Esophagus squamous epithelium (tissue), 5 donors: Measurements from ENCODE around the gene NRAP. TPM values are rescaled to one million over a fixed set of nuclear protein-coding genes. Genes with fewer than 3 reads are reported as not detected.

Source experiments
- DNase-seq: peaks from one replicate; lab custom pipeline; 2025; lab: John Stamatoyannopoulos, UW
- H3K27ac ChIP-seq, 4 donors: fragments of 200-600 bp; sonication (generic); one replicate each; pipeline ENCODE4 v1.5.1; 2016 to 2019; ENCODE audit warnings: mild to moderate bottlenecking in 1 of 4
- H3K27me3 ChIP-seq, 4 donors: fragments of 200-600 bp; sonication (generic); 1 replicate in 3 of 4; 2 replicates in 1 of 4; pipeline versions ENCODE4 v1.5.1 to v1.6.0; 2017 to 2021; ENCODE audit warnings: antibody characterized with exemption in 1 of 4
- H3K36me3 ChIP-seq, 3 donors: fragments of 200-600 bp; sonication (generic); one replicate each; pipeline ENCODE4 v1.5.1; 2016 to 2019
- H3K4me1 ChIP-seq, 3 donors: fragments of 200-600 bp; sonication (generic); one replicate each; pipeline ENCODE4 v1.5.1; 2017 to 2019
- H3K4me3 ChIP-seq, 4 donors: fragments of 200-600 bp; sonication (generic); 1 replicate in 3 of 4; 2 replicates in 1 of 4; pipeline ENCODE4 v1.5.1; 2016 to 2019; ENCODE audit warnings: mild to moderate bottlenecking in 2 of 4, moderate library complexity in 1 of 4
- H3K9me3 ChIP-seq, 3 donors: fragments of 200-600 bp; sonication (generic); one replicate each; pipeline ENCODE4 v1.5.1; 2016 to 2019
- POLR2A ChIP-seq, 4 donors: fragments of 450-650 bp; IDR thresholded peaks; one replicate each; pipeline ENCODE4 v1.6.1; 2017; ENCODE audit warnings: antibody characterized with exemption in 4 of 4, mild to moderate bottlenecking in 4 of 4, moderate library complexity in 3 of 4
- WGBS, 2 donors: methylation state at CpG; one replicate each; pipeline ENCODE4 v1.1.5; 2018; 5-methylcytosine and 5-hydroxymethylcytosine counted together
- intact Hi-C: fragments of 100-400 bp; cut with DNase I; formaldehyde crosslinking; loops from one replicate; pipeline ENCODE4 v1.15.0; 2022
- total RNA-seq, 4 donors: library from RNA; depleted of rRNA; stranded (reverse); fragments of >200 nt; gene quantifications; one replicate each; pipeline ENCODE4 v1.1.0, GENCODE V29; 2016
- TF ChIP-seq, protein P1 (sequence below), 6 experiments: fragments of 450-650 bp in 4 of 6; fragments of 200-600 bp in 2 of 6; sonication (generic) in 2 of 6; IDR thresholded peaks; one replicate each; pipeline ENCODE4 v1.5.1; 2016 to 2019; ENCODE audit warnings: antibody characterized with exemption in 6 of 6, mild to moderate bottlenecking in 4 of 6, moderate library complexity in 4 of 6
- donor health status: DM: yes; HTN: yes; CAD: no.

NRAP gene
- total RNA-seq, 4 donors from 2014 or later, result 0.08 TPM; not detected in 3

DNA sequence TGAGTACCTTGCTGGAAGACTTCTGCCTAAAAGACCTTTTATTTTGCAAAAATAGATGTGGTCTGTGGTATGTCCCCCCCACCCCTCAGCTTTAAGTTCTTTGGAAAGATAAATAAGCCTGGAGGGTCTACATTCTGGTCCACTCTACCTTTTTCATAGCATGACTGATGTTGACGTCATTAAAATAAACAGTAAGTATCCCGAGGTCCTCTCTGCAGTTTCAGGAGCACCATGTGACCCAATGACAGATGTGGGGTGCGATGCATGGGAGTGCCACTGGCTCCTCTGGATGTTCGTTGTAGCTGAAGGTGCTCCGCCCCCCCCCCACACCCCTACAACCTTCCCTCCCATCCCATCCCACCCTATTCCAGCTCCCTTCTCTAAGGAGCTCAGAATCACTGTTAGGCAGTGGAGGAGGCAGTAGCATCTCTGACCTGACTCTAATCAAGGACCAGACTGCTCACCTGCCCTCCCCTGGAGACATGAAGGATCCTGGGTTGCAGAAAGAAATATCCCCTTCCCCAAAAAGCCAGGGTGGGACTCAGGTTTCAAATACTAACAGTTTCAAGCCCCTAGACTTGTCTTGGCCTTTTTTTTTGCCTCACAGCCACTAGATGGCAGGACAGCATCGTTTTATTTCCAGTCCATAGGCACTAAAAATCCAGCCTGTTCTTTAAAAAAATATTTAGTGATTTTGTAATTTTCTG is 40.9 kb upstream of the NRAP start:
- peaks cover 0 to 43% (median 0%) of the 10 kb centered on the region in 3 donors for H3K4me1 ChIP-seq
- peaks cover 0 to 30% (median 0%) of the 10 kb centered on the region in 3 donors for H3K36me3 ChIP-seq
- intact Hi-C loops, result loop anchor here (10.0 kb wide), 1 partner anchor 410 kb away; no protein-coding TSS in a partner anchor
- no peaks in the 10 kb centered on the region for H3K27me3 ChIP-seq
- TF ChIP-seq, protein P1, sequence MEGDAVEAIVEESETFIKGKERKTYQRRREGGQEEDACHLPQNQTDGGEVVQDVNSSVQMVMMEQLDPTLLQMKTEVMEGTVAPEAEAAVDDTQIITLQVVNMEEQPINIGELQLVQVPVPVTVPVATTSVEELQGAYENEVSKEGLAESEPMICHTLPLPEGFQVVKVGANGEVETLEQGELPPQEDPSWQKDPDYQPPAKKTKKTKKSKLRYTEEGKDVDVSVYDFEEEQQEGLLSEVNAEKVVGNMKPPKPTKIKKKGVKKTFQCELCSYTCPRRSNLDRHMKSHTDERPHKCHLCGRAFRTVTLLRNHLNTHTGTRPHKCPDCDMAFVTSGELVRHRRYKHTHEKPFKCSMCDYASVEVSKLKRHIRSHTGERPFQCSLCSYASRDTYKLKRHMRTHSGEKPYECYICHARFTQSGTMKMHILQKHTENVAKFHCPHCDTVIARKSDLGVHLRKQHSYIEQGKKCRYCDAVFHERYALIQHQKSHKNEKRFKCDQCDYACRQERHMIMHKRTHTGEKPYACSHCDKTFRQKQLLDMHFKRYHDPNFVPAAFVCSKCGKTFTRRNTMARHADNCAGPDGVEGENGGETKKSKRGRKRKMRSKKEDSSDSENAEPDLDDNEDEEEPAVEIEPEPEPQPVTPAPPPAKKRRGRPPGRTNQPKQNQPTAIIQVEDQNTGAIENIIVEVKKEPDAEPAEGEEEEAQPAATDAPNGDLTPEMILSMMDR (IDR thresholded peaks at IDR 0.05), result peak in 5 of 6 experiments; percentile 42 to 66 (median 57)
- no peak for TF ChIP-seq POLR2A (IDR thresholded peaks at IDR 0.05)
- 36 to 45% methylated on average over 3 to 5 of the region's 6 CpGs for WGBS, 2 donors
- no peak for DNase-seq
- no peak overlapping the region for H3K27ac ChIP-seq
- H3K4me3 ChIP-seq, result no peak overlapping the region
- no peaks in the 10 kb centered on the region for H3K9me3 ChIP-seq

DNA sequence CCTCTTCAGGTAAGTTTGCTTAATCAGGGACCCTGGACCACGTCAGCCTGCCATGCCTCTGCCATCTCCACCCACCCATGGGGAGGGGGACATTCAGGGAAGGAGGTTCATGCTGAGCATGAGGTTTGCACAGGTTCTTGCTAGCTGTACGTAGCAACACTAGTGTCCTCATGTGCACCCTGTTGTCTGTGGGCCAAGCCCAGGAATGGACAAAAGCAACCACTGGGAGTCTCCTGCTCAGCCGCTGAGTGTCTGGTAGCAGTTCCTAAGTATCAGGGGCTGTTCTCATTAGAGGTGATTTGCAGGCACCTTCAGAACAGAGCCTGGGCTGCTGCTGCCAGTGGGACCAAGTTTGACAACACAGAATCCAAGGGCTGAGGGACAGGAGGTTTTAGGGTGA is 33.8 kb upstream of the NRAP start:
- no peak for TF ChIP-seq POLR2A (IDR thresholded peaks at IDR 0.05)
- TF ChIP-seq, protein P1 (IDR thresholded peaks at IDR 0.05), result no peak
- no peak overlapping the region for H3K4me3 ChIP-seq

DNA sequence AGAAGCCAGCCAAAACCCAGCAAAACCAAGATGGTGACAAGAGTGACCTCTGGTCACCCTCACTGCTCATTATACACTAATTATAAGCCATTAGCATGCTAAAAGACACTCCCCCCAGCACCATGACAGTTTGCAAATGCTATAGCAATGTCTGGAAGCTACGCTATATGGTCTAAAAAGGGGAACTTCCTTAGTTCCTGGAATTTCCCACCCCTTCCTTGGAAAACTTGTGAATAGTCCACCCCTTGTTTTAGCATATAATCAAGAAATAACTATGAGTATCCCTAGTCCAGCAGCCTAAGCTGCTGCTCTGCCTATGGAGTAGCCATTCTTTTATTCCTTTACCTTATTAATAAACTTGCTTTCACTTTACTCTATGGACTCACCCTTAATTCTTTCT is 31.9 kb upstream of the NRAP start:
- intact Hi-C loops, result no loop called here
- TF ChIP-seq, protein P1 (IDR thresholded peaks at IDR 0.05), result no peak
- no peak for DNase-seq

More for the DNA sequence above, 33.8 kb upstream of the NRAP start:
- 83 to 93% methylated on average over 2 to 3 of the region's 3 CpGs for WGBS, 2 donors
- Histone ChIP-seq H3K4me1 (peaks cover 0 to 9% (median 0%) of the 10 kb centered on the region in 3 donors), H3K36me3 (peaks cover 0 to 66% (median 9%) of the 10 kb centered on the region in 3 donors), H3K27me3 (no peaks in the 10 kb centered on the region), H3K9me3 (peaks cover 0 to 20% (median 13%) of the 10 kb centered on the region in 3 donors), H3K27ac (no peak overlapping the region)
- intact Hi-C loops, result no loop called here
- DNase-seq, result no peak

DNA sequence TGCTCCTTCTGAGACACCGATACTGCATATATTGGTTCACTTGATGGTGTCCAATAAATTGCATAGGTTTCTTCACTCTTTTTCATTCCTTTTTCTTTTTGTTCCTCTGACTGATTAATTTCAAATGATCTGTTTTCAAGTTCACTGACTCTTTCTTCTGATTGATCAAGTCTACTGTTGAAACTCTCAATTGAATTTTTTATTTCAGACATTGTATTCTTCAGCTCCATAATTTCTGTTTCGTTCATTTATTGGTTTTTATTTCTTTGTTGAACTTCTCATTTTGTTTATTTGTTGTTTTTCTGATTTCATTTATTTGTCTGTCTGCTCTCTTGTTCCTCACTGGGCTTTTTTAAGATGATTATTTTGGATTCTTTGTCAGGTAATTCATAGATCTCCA is 29.5 kb upstream of the NRAP start:
- no peaks in the 10 kb centered on the region for H3K27me3 ChIP-seq
- H3K4me3 ChIP-seq, result no peak overlapping the region
- peaks cover 0 to 54% (median 8%) of the 10 kb centered on the region in 3 donors for H3K36me3 ChIP-seq
- peaks cover 0 to 35% (median 22%) of the 10 kb centered on the region in 3 donors for H3K9me3 ChIP-seq
- H3K4me1 ChIP-seq, result no peaks in the 10 kb centered on the region
- no peak overlapping the region for H3K27ac ChIP-seq
- no peak for DNase-seq
- intact Hi-C loops, result no loop called here
- 89 to 94% methylated on average over 2 of the region's 2 CpGs for WGBS, 2 donors
- TF ChIP-seq, protein P1 (IDR thresholded peaks at IDR 0.05), result no peak
- no peak for TF ChIP-seq POLR2A (IDR thresholded peaks at IDR 0.05)

More for the DNA sequence above, 31.9 kb upstream of the NRAP start:
- Histone ChIP-seq H3K4me1 (no peaks in the 10 kb centered on the region), H3K27me3 (no peaks in the 10 kb centered on the region), H3K27ac (no peak overlapping the region), H3K9me3 (peaks cover 0 to 31% (median 22%) of the 10 kb centered on the region in 3 donors), H3K36me3 (peaks cover 0 to 74% (median 9%) of the 10 kb centered on the region in 3 donors), H3K4me3 (no peak overlapping the region)
- WGBS, 2 donors, result 88 to 94% methylated on average over 1 of the region's 1 CpG

DNA sequence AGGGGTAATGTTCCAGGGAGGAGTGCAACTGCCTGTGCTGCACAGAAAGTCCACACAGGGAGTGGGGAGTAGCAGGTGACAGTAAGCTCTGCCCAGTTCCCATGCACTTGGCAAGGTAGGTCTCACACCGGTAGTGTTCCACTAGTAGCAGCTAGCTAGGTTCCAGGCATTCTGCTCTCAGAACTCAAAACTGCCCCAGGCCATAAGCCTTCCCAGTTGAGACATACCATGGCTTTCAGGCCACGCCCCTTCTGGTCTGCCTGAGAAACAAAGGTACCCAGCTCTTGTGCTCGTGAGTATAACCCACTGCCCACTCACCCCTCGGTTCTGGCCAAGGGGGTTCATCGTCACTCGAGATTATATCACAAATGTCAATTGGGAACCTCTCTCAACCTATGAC is 28.4 kb upstream of the NRAP start:
- WGBS, 2 donors, result 90 to 96% methylated on average over 5 of the region's 6 CpGs
- H3K4me1 ChIP-seq, result no peaks in the 10 kb centered on the region
- no peak for DNase-seq
- no peak overlapping the region for H3K4me3 ChIP-seq
- no peak overlapping the region for H3K27ac ChIP-seq
- H3K27me3 ChIP-seq, result no peaks in the 10 kb centered on the region
- peaks cover 0 to 40% (median 25%) of the 10 kb centered on the region in 3 donors for H3K9me3 ChIP-seq
- intact Hi-C loops, result no loop called here
- peaks cover 0 to 43% (median 0%) of the 10 kb centered on the region in 3 donors for H3K36me3 ChIP-seq
- TF ChIP-seq, protein P1 (IDR thresholded peaks at IDR 0.05), result no peak
- TF ChIP-seq POLR2A (IDR thresholded peaks at IDR 0.05), result no peak
